Heart left ventricle (tissue), 13 donors: Measurements from ENCODE around the gene PALB2.

Source experiments
- CTCF ChIP-seq, 12 donors: fragments of 200-600 bp; sonication (generic) in 4 of 12; IDR thresholded peaks; one replicate each; pipeline versions ENCODE4 v1.5.0 to v1.8.0; 2018 to 2022; ENCODE audit warnings: antibody characterized with exemption in 12 of 12, mild to moderate bottlenecking in 5 of 12
- POLR2A ChIP-seq, 2 donors: fragments of 450-650 bp; IDR thresholded peaks; one replicate each; pipeline ENCODE4 v1.6.1; 2017; ENCODE audit warnings: antibody characterized with exemption in 2 of 2, mild to moderate bottlenecking in 2 of 2, moderate library complexity in 2 of 2
- donor health status: ischemic (EF 13 %, LVEDD 7.1; RV severe dilation, severe dysfunction).
- donor health status: DM: no; HTN: yes; CAD: no.
- donor health status: DM: no; HTN: no; CAD: no.
- donor health status: ischemic (EF 25% LVEDD 6.9; RV normal size, moderate dysfunction).
- donor health status: ischemic (EF 25% LVEDD 5.7; RV mildly dilated, moderate dysfunction).
- donor health status: ischemic (EF 35%, LVEDD 5.7; RV mildly dilated, moderate dysfunction).
- donor health status: nonischemic (EF 11% LVEDD 7.7; RV severe dilation, severe dysfunction).
- donor health status: DM: yes; HTN: yes; CAD: no.
- donor health status: PGD.
- donor health status: ischemic (EF 29% LVEDD 5.4; RV normal size, mild dysfunction).
- donor health status: nonischemic (EF 23%, LVEDD 6.1; RV moderate dilation, normal function).

- TF ChIP-seq CTCF (IDR thresholded peaks at IDR 0.05) (no peak), POLR2A (IDR thresholded peaks at IDR 0.05) (no peak)
These were observed 67.3 kb downstream of the PALB2 start for GRCh38 chr16:23573817-23574216.
